Naive B cell (primary cell): Measurements from ENCODE around the gene RAP1B. TPM values are rescaled to one million over a fixed set of nuclear protein-coding genes. Genes with fewer than 3 reads are reported as not detected.
"Not testable (repeated sequence)": the region's sequence is repeated elsewhere in the genome, so short reads cannot be mapped to it uniquely, and the experiment has no call there.

Experiments
- ATAC-seq, 2 donors: fragments of 150-1000 bp; cut with Tn5 transposase; 2 replicates each; pipeline ENCODE4 v1.10.0; 2021; ENCODE audit warnings: low read depth in 2 of 2, mild to moderate bottlenecking in 2 of 2, moderate library complexity in 2 of 2
- DNase-seq: peaks from one replicate; pipeline ENCODE4 v3.0.0; 2022
- H3K27ac Mint-ChIP-seq, 6 donors: one replicate each; pipeline ENCODE4 v1.8.0; 2020 to 2022; ENCODE audit warnings: mild to moderate bottlenecking in 6 of 6, mixed read lengths in 6 of 6, moderate library complexity in 5 of 6, inconsistent platforms in 2 of 6
- H3K27me3 Mint-ChIP-seq, 3 donors: one replicate each; pipeline ENCODE4 v1.8.0; 2021 to 2022; ENCODE audit warnings: mixed read lengths in 3 of 3, mild to moderate bottlenecking in 1 of 3
- H3K36me3 Mint-ChIP-seq, 2 donors: one replicate each; pipeline ENCODE4 v1.8.0; 2020 to 2022; ENCODE audit warnings: mixed read lengths in 2 of 2, inconsistent platforms in 1 of 2, mild to moderate bottlenecking in 1 of 2
- H3K4me1 Mint-ChIP-seq, 3 donors: one replicate each; pipeline ENCODE4 v1.8.0; 2020 to 2022; ENCODE audit warnings: mixed read lengths in 3 of 3, inconsistent platforms in 1 of 3, mild to moderate bottlenecking in 1 of 3, moderate library complexity in 1 of 3
- H3K4me3 Mint-ChIP-seq, 8 donors: one replicate each; pipeline ENCODE4 v1.8.0; 2020 to 2022; ENCODE audit warnings: mild to moderate bottlenecking in 8 of 8, mixed read lengths in 8 of 8, moderate library complexity in 8 of 8, inconsistent platforms in 2 of 8
- H3K9me3 Mint-ChIP-seq, 7 donors: one replicate each; pipeline ENCODE4 v1.8.0; 2020 to 2022; ENCODE audit warnings: mixed read lengths in 7 of 7, mild to moderate bottlenecking in 5 of 7, inconsistent platforms in 2 of 7, moderate library complexity in 1 of 7
- polyA plus RNA-seq, 6 donors: library from polyadenylated mRNA; unstranded; fragments of 300-500 nt; fragmentation: Illumina TruSeq; gene quantifications; one replicate each; pipeline ENCODE4 v1.2.3, GENCODE V29; 2021; ENCODE audit warnings: low read depth in 6 of 6

Gene RAP1B
- polyA plus RNA-seq, 6 donors from 2014 or later, result 311 to 473 (median 344) TPM

DNA sequence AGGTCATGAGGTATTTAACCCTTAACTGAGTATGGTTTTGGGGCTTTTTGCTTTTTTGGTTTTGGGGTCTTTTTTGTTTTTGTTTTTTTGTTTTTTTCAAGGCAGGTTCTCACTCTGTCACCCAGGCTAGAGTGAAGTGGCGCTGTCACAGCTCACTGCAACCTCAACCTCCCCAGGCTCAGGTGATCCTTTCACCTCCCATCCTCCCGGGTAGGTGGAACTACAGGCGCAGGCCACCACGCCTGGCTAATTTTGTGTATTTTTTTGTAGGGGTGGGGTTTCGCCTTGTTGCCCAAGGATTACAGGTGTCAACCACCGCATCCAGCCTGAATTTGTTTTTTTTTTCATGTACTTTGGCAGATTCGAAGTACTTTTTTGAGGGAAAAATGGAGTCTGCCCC, 19.9 kb downstream of the RAP1B start:
- peak; percentile 38 to 52 for ATAC-seq
- Mint-ChIP-seq H3K27me3 (no peaks in the 10 kb centered on the region), H3K27ac (peak overlapping the region in 5 of 6 donors; percentile 19 to 92 (median 54)), H3K36me3 (peaks cover 11 to 20% of the 10 kb centered on the region in 2 donors), H3K4me1 (peaks cover 59 to 77% (median 73%) of the 10 kb centered on the region in 3 donors), H3K9me3 (peaks cover 0 to 13% (median 3%) of the 10 kb centered on the region in 7 donors), H3K4me3 (peak overlapping the region; percentile 3 to 81 (median 50))
- no peak for DNase-seq

DNA sequence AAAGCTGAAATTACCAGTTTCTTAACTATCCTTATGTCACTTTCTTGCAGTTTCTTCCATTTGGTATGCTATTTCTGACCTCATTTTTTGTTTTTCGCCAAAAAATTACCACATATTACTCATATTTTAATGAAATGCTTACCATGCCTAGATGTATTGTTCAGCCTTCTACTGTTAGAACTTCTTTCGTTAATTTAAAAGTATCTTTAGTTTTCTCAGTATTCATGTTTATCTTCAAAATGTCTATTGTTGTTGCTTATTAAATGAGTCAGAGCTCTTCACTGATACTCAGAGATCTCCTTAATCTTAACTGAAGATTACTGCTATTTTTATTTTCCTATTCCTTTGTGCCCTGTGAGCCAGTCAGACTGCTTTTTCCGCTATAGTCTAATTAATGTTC, 20.5 kb downstream of the RAP1B start:
- H3K4me3 Mint-ChIP-seq, result peak overlapping the region in 7 of 8 donors; percentile 3 to 65 (median 44)
- DNase-seq, result no peak
- ATAC-seq, result no peak
- peaks cover 0 to 13% (median 3%) of the 10 kb centered on the region in 7 donors for H3K9me3 Mint-ChIP-seq
- peaks cover 10 to 20% of the 10 kb centered on the region in 2 donors for H3K36me3 Mint-ChIP-seq
- H3K4me1 Mint-ChIP-seq, result peaks cover 56 to 78% (median 75%) of the 10 kb centered on the region in 3 donors
- H3K27me3 Mint-ChIP-seq, result no peaks in the 10 kb centered on the region
- H3K27ac Mint-ChIP-seq, result peak overlapping the region in 3 of 6 donors; percentile 2 to 52 (median 38)

DNA sequence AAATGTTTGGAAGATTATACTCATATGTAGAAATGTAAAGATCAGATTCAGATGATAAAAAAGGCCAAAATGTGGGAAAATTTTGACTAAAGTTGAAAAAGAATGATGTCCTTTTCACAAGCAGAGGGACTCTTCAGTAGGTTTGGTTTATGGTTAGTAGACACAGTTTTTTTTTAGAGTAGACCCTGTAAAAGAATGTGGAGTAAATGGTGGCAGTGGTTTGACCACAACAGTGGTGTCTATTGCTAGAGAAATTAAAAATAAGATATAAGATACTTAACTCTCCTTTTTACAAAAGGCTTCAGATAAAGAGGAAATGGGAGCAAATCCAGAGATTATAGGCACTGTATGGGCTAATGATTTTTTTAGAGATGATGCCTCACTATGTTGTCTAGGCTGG, 21.8 kb downstream of the RAP1B start:
- H3K4me3 Mint-ChIP-seq, result peak overlapping the region in 7 of 8 donors; percentile 12 to 82 (median 53)
- peaks cover 48 to 78% (median 69%) of the 10 kb centered on the region in 3 donors for H3K4me1 Mint-ChIP-seq
- no peak for ATAC-seq

DNA sequence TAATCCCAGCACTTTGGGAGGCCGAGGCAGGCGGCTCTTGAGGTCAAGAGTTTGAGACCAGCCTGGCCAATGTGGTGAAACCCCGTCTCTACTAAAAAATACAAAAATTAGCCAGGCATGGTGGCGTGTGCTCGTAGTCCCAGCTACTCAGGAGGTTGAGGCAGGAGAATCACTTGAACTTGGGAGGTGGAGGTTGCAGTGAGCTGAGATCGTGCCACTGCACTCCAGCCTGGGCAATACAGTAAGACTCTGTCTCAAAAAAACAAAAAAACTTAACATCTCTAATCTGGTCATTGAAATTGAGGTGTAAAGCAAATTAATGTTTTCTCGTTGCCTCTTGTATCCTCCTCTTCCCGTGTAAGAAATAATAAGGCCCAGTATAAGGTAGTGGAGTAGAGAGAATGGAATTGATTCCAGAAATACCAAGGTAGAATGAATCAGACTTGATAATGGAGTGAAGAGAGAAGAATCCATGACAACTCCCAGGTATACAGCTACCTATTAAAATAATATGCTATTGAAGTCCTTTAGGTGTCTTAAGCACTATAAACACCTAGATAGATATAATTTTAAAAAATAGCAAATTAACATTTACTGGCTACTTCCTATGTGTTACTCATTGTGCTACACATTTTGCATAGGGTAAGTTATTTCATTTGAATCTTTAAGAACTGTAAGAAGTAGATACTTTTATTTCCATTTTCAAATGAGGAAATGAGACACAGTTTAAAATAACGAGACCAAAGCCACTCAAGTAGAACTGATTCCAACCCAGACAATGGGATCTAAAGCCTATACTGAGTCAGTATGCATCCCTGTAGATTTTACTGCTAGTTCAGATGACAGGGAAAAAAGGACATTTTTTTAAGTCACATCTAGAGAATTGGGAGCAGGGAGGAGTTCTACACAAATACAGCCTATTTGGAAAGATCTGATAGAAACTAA, 23.2 kb downstream of the RAP1B start:
- Mint-ChIP-seq H3K36me3 (no peaks in the 10 kb centered on the region), H3K9me3 (peaks cover 0 to under 1% (median 0%) of the 10 kb centered on the region in 7 donors), H3K4me1 (peaks cover 52 to 90% (median 77%) of the 10 kb centered on the region in 3 donors), H3K27me3 (no peaks in the 10 kb centered on the region), H3K4me3 (peak overlapping the region in 7 of 8 donors; percentile 7 to 84 (median 62)), H3K27ac (peak overlapping the region; percentile 48 to 95 (median 73))
- peak; percentile 38 for DNase-seq
- peak; percentile 69 to 75 for ATAC-seq

More for the DNA sequence above, 21.8 kb downstream of the RAP1B start:
- peaks cover 0 to 9% of the 10 kb centered on the region in 2 donors for H3K36me3 Mint-ChIP-seq
- H3K27ac Mint-ChIP-seq, result peak overlapping the region in 5 of 6 donors; percentile 21 to 93 (median 62)
- H3K9me3 Mint-ChIP-seq, result peaks cover 0 to 10% (median 2%) of the 10 kb centered on the region in 7 donors
- H3K27me3 Mint-ChIP-seq, result no peaks in the 10 kb centered on the region
- DNase-seq, result no peak

DNA sequence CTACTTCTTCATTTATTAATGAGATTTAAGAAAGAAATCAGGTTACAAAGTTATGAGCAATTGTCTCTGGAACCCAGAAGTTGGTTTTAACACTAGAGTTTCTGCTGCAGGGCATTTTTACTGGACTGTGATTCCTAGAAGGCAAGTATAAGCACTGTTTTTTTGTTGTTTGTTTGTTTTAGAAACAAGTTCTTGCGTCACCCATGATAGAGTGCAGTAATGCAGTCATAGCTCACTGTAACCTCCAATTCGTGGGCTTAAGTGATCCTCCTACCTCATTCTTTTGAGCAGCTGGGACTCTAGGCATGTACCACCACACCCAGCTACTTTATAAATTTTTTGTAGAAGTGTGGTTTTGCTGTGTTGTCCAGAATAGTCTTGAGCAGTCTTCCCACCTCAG, 25.6 kb downstream of the RAP1B start:
- ATAC-seq (no peak), DNase-seq (no peak)
- Mint-ChIP-seq H3K27ac (peak overlapping the region in 2 of 6 donors; percentile 36 to 48), H3K27me3 (no peaks in the 10 kb centered on the region), H3K36me3 (no peaks in the 10 kb centered on the region), H3K4me1 (peaks cover 49 to 92% (median 77%) of the 10 kb centered on the region in 3 donors), H3K4me3 (peak overlapping the region in 1 of 8 donors; percentile 59), H3K9me3 (no peaks in the 10 kb centered on the region)

DNA sequence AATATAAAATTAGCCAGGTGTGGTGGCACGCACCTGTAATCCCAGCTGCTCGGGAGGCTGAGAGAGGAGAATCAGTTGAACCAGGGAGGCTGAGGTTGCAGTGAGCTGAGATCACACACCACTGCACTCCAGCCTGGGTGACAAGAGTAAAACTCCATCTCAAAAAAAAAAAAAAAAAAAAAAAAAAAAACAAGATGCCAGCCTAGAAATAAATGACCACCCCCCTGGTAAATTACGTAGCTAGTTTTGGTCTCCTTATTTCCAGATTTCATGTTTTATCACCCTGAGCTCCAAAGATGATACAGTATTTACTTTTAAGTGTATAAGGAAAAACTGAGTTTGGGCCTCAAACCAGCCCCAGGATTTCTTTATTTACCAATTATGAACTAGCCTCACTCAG, 26.7 kb downstream of the RAP1B start:
- H3K4me3 Mint-ChIP-seq, result peak overlapping the region in 4 of 8 donors; percentile 30 to 49 (median 45)

DNA sequence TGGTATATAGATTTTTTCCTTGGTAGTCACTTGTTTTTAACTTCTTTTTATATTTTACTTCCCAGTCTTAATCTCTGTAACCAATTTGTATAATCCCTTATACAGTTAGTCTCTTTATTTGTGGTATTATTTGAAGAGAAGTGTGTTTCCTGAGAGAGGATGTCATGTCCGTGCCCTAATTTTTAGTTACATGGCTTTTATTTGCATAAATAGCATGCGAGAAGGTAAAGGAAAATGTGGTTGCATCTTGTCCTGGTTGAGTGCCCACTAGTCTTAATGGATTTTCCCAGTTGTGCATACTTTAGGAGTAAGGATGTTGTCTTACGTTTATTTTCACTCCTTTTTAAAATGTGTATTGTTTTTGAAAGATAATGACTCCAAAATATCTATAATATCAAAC, 27.5 kb downstream of the RAP1B start:
- Mint-ChIP-seq H3K27me3 (no peaks in the 10 kb centered on the region), H3K4me1 (peaks cover 41 to 98% (median 77%) of the 10 kb centered on the region in 3 donors), H3K9me3 (no peaks in the 10 kb centered on the region), H3K4me3 (peak overlapping the region in 4 of 8 donors; percentile 43 to 51 (median 48)), H3K27ac (peak overlapping the region in 3 of 6 donors; percentile 0 to 70 (median 36)), H3K36me3 (peaks cover 0 to 6% of the 10 kb centered on the region in 2 donors)
- no peak for DNase-seq
- ATAC-seq, result no peak

More for the DNA sequence above, 26.7 kb downstream of the RAP1B start:
- not testable (repeated sequence) for H3K36me3 Mint-ChIP-seq, DNase-seq, H3K9me3 Mint-ChIP-seq, H3K27me3 Mint-ChIP-seq, ATAC-seq
- peaks cover 47 to 99% (median 80%) of the 10 kb centered on the region in 3 donors for H3K4me1 Mint-ChIP-seq
- peak overlapping the region in 2 of 6 donors; percentile 36 to 65 for H3K27ac Mint-ChIP-seq

DNA sequence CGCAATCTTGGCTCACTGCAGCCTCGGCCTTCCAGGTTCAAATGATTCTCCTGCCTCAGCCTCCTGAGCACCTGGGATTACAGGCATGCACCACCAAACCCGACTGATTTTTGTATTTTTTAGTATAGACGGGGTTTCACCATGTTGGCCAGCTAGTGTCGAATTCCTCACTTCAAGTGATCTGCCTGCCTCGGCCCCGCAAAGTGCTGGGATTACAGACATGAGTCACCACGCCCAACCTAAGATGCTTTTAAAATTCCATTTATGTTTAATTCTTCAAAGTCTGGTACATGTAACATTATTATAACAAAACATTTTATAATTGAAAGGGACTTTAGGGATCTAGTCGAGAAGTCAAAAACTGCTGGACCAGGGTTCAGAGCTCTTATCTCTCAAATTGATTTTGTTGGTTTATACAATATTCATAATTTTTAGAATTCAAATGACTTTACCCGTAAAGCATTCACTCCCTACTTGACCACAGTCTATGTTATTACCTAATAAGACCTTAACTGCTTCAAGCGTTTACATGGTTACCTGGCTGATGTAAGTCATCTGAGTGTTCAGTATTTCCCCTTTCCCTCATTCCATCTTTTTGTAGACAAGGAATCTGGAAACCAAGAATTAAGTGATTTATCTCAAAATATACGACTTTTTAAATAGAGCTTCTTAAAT, 28.2 kb downstream of the RAP1B start:
- Mint-ChIP-seq H3K36me3 (peaks cover 0 to 6% of the 10 kb centered on the region in 2 donors), H3K4me1 (peaks cover 37 to 92% (median 72%) of the 10 kb centered on the region in 3 donors), H3K9me3 (no peaks in the 10 kb centered on the region), H3K27ac (peak overlapping the region; percentile 11 to 87 (median 32)), H3K4me3 (peak overlapping the region in 5 of 8 donors; percentile 5 to 61 (median 39)), H3K27me3 (no peaks in the 10 kb centered on the region)
- DNase-seq, result no peak
- ATAC-seq, result no peak

DNA sequence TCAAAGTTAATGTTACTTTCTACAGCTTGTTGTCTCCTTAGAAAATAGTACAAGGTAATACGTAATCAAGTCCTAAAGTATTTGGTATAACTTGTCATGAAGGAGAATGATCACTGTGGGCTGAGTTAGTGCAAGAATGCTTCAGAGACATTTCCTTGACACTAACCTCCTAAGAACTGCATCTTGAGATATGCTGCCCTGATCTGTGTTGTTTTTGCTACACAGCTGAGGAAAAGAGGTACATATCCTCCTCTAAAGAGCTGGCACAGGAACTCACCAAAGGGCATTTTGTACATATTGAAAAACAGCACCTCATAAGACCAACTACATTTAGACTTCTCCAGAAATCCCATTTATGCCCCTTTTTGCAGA, 28.7 kb downstream of the RAP1B start:
- peaks cover 0 to 6% of the 10 kb centered on the region in 2 donors for H3K36me3 Mint-ChIP-seq
- H3K27me3 Mint-ChIP-seq, result no peaks in the 10 kb centered on the region
- peak overlapping the region in 2 of 8 donors; percentile 56 to 61 for H3K4me3 Mint-ChIP-seq
- peaks cover 35 to 91% (median 72%) of the 10 kb centered on the region in 3 donors for H3K4me1 Mint-ChIP-seq
- no peaks in the 10 kb centered on the region for H3K9me3 Mint-ChIP-seq
- peak overlapping the region in 5 of 6 donors; percentile 11 to 91 (median 53) for H3K27ac Mint-ChIP-seq
- DNase-seq (no peak), ATAC-seq (no peak)

DNA sequence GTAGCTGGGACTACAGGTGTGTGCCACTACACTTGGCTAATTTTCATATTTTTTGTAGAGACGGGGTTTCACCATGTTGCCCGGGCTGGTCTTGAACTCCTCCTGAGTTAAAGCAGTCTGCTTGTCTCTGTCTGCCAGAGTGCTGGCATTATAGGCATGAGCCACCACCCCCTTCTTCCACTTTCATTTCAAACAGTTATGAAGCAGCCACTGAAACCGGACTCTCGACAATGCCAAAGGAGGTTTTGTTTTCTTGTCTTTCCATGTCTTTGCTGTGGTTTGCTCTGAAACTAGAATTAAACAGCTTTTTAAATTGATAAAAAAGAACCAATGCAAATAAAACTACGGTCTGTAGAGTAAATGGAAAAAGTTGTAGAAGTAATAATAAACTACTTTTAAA, 30.4 kb downstream of the RAP1B start:
- Mint-ChIP-seq H3K36me3 (peaks cover 0 to 6% of the 10 kb centered on the region in 2 donors), H3K4me1 (peaks cover 38 to 83% (median 60%) of the 10 kb centered on the region in 3 donors), H3K9me3 (no peaks in the 10 kb centered on the region), H3K27me3 (no peaks in the 10 kb centered on the region), H3K27ac (peak overlapping the region in 5 of 6 donors; percentile 36 to 92 (median 82)), H3K4me3 (peak overlapping the region; percentile 15 to 81 (median 62))
- DNase-seq (peak; percentile 25), ATAC-seq (peak; percentile 90 to 91)

DNA sequence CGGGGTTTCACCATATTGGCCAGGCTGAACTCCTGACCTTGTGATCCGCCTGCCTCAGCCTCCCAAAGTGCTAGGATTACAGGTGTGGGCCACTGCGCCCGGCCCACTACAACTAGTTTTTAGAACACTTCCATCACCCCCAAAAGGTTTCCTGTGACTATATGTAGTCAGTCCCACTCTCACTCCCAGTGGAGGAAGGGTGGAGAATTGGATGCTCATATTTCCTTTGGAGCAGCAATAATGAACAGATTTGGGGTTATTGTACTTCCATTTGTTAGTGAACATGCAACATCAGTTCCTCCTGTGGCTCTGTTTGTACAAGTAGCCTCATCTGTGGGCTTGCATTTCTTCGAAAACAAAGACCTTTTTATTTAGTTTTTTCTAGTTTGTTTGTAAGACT, 35.8 kb downstream of the RAP1B start:
- no peaks in the 10 kb centered on the region for H3K9me3 Mint-ChIP-seq
- peaks cover 21 to 51% (median 46%) of the 10 kb centered on the region in 3 donors for H3K4me1 Mint-ChIP-seq
- DNase-seq (no peak), ATAC-seq (no peak)
- peak overlapping the region in 3 of 6 donors; percentile 27 to 82 (median 69) for H3K27ac Mint-ChIP-seq
- H3K27me3 Mint-ChIP-seq, result no peaks in the 10 kb centered on the region
- peaks cover 0 to 6% of the 10 kb centered on the region in 2 donors for H3K36me3 Mint-ChIP-seq
- no peak overlapping the region for H3K4me3 Mint-ChIP-seq

DNA sequence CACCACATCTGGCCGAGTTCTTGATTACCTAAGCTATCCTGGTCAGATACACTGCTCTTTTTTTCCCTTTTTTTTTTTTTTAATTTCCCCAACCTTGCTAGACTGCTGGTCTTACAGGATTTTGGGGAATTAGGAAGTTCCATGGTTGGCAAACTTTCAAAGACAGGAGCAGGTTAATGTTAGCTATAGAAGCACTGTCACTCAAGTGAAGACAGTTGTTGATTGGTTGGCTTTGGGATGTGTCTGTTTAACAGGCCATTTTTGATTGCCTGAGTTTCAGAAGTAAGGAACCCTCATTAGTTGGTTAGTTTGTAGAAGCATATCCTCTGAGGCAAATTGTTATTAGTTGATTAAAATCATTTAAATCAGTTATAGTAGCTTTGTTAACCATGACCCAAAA, 36.8 kb downstream of the RAP1B start:
- H3K36me3 Mint-ChIP-seq, result peaks cover 0 to 10% of the 10 kb centered on the region in 2 donors
- no peaks in the 10 kb centered on the region for H3K9me3 Mint-ChIP-seq
- H3K4me1 Mint-ChIP-seq, result peaks cover 18 to 41% (median 36%) of the 10 kb centered on the region in 3 donors
- no peak for ATAC-seq
- H3K4me3 Mint-ChIP-seq, result no peak overlapping the region
- no peak for DNase-seq
- H3K27ac Mint-ChIP-seq, result peak overlapping the region in 3 of 6 donors; percentile 12 to 67 (median 30)
- H3K27me3 Mint-ChIP-seq, result no peaks in the 10 kb centered on the region

DNA sequence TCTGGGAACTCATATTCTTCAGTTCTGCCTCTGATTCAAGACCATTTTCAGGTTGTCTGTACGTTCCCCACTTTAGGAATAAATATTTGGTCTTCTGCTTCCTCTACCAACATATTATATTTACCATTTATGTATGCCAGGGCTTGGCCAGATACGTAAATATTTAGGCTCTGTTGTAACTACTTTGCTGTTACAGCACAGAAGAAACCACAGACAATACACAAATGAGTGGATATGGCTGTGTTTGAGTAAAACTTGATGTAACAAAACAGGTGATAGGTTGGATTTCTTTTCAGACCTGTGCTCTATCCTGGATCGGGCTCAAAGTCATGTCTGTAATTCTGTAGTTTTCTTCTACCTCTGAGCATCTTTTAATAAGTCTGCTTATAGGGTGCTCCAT, 37.5 kb downstream of the RAP1B start:
- peaks cover 0 to 4% of the 10 kb centered on the region in 2 donors for H3K36me3 Mint-ChIP-seq
- H3K4me1 Mint-ChIP-seq, result peaks cover 17 to 37% (median 30%) of the 10 kb centered on the region in 3 donors

More for the DNA sequence above, 37.5 kb downstream of the RAP1B start:
- no peak for ATAC-seq
- no peak overlapping the region for H3K4me3 Mint-ChIP-seq
- DNase-seq, result no peak
- H3K9me3 Mint-ChIP-seq, result no peaks in the 10 kb centered on the region
- H3K27ac Mint-ChIP-seq, result peak overlapping the region in 4 of 6 donors; percentile 30 to 71 (median 62)
- no peaks in the 10 kb centered on the region for H3K27me3 Mint-ChIP-seq
